SKM-1 (cell line): ENCODE data around the gene ZBED3.

Experiments
- DNase-seq: peaks from one replicate; lab custom pipeline; 2025; ENCODE audit not compliant: unreplicated experiment; lab: John Stamatoyannopoulos, UW

ZBED3 gene

DNA sequence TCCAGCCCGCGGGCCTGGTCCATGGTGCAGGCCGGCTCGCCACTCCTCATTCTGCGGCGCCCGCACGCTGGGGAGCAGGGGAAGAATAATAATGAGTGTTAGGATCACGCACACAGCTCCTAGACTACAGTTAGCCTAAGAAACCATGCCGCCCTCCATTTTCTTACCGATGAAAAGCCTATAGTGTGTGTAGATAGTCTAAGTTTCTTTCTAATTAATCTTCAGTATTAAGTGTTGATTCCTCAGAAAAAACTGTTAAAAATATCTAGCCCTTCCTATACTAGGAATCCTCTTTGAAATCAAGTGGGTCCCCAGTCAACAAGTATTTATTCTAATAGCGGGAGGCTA is 9.3 kb downstream of the ZBED3 start:
- DNase-seq, result no peak

DNA sequence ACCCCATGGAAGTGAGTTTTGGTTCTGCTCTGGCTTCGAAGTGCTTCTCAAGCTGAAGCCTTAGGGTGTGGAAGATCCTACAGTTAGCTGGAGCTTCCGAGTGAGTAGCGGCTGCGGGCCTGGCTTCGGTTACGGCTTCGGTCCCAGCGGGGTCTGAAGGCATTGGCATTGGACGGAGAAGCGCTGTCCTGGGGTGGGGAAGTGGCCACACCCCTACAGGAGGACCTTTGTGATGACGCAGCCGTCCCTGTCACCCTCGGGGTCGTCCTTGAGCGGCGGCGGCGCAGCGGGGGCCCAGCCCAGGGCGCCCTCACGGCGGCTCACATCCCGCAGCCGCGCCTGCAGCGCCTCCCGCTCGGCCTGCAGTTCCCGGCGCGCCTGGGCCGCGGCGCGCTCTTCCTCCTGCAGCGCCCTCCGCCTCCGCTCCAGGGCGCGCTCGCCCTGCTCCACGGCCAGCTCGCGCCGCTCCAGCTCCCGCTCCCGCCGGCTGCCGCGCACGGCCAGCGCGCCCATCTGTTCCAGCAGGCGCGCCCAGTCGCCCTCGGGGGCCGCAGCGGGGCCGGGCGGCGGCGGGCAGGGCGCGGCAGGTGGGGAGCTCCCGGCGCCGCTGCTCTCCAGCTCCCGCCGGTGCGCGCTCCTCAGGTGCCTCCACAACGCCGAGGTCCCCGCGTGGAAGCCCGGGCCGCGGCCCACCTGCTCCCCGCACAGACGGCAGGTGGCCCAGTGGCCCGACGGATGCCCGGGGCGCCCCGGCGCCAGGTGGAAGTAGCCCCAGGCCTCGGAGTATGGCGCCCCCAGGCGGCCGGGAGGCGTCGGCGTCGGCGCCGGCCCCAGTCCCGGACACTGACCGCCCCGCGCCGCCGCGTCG is 9.9 kb downstream of the ZBED3 start:
- DNase-seq, result peak; percentile 47

DNA sequence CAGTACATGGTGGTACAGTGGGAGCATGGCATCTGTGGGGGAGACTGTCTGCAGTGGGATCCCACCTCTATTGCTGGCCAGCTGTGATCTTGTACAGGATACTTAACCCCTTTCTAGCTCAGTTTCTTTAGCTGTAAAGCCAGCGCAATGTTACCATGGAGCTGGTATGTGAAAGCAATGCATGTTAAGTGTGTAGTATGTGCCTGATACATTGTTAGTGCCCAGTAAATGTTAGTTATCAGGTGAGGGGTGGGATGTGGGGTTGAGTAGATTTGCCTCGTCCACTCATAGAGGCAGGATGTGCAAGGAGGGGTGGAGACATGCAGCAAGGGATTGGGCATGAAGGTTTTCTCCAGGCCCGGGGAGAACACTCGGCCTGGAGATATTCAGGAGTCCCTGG is 12.3 kb downstream of the ZBED3 start:
- DNase-seq, result no peak

DNA sequence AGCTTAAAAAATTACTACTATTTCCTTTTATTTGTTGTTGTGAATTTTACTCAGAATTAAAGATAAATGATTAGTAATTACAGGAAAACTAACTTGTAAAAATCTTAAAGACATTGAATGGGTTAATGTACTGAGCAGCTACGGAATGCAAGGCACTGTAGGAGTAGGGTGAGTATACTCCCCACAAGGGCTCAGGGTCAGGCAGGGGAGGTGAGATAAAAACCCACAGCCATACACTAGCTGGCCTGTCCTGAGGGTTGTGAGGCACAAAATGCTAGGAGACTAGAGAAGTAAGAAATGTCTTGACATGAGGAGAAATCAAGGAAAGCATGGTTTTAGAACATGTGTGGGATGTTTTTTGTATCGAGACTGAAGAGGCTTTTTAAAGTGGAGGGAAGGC is 13.4 kb downstream of the ZBED3 start:
- DNase-seq, result no peak

DNA sequence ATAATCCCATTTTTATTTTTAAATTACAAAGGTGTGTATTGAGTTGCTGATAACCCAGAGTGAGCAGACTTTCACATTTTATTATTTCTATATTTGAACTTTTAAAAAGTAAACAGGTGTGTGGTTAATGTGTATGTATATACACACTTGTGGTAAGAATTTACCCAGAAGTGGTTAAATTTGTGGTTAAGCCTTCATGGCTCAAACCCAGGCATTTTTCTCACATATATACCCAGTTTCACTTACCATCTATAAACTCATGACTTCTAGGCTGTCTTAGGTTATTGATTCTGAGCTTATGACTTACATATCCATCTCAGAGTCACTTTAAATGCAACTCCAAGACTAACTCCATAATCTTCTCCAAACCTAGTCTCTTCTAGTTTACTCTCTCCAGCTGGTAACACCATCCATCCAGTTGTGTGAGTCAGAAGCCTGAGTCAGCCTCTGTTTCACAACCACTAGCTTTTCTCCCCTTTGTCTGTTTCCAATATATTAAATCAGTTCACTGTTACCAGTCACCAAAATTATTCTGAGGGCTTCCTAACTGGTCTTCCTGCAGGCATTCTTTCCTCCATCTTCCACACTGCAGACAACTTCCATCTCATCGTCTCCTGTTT is 20.2 kb downstream of the ZBED3 start:
- DNase-seq, result peak; percentile 14

DNA sequence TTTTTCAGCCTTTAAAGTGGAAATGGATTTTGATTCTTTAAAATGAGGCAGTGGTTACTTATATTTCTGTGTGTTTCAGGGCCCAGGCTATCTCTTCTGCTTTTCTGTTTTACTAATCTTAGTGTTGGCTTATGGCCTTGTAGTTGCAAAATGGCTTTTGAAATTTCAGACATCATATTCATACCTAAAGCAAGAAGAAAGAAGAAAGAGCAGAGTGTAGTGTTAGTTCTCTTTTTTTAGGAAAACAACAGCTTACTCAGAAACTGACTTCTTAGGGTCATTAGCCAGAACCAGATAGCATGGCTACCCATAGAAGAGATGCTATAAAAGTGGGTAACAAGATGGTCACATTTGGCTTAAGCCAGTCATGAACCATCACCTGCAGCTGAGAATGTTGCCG is 20.9 kb downstream of the ZBED3 start:
- peak; percentile 64 for DNase-seq

DNA sequence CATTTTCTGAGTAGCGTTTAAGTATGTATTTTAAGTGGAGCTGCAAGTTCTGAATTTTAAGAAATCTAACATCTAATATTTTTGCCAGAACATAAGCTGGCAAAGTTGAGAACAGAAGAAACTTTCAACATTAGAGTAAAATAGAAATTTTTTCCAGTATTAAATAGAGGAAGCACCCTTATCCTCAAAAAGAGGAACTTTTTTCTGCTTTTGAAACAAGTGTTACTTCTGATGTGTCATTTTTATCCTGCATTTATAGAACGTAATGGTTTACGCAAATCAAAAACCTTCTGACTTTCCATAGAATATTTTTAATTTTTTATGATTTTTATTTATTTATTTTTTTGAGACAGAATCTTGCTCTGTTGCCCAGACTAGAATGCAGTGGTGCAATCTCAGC is 21.8 kb downstream of the ZBED3 start:
- peak; percentile 64 for DNase-seq

DNA sequence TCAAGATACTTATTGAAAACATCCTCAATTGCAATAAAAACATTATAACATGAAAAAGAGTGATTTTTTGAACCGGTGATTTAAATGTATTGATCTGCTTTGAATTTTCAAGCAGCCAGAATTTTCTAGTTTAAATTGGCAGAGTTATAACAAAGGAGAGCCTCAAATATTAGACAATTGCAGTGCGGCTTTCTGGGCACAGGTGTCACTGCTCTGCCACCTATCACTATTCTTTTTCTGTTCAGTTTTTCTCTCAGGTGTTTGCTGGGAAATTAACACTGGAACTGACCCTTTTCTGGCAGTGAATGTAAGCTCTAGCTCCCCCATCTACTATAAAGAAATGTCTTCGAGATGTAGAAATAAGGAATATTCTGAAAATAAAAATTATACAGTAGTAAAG is 23.0 kb downstream of the ZBED3 start:
- DNase-seq, result no peak

DNA sequence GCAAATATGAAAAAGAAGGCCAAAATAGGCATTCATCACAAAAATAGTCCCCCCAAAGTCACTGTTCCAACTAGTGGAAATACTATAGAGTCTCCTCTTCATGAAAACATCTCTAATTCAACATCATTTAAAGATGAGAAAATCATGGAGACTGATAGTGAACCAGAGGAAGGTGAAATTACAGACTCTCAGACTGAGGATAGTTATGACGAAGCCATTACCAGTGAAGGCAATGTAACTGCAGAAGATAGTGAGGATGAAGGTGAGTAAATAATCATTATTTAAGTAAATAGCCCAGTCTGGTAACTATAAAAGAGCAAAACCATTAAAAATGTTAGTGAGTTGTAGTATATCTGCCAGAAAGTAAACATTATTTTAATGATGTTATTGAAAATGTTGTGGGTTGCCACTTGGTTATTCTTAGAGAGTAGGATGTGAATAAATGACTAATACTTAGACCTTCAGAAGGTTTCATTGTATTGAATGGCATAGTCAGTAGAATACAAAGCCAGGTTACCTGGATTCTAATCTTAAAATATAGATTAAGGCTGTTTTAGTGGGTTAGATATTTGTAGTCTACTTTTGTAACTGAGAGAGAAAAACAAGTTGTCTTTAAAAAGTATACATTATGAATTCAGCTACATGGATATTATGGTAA is 40.5 kb downstream of the ZBED3 start:
- DNase-seq, result no peak

GRCh38 chr5:77035950-77036349 is 51.1 kb downstream of the ZBED3 start:
- no peak for DNase-seq

GRCh38 chr5:77033338-77033737 is 53.7 kb downstream of the ZBED3 start:
- DNase-seq, result no peak

DNA sequence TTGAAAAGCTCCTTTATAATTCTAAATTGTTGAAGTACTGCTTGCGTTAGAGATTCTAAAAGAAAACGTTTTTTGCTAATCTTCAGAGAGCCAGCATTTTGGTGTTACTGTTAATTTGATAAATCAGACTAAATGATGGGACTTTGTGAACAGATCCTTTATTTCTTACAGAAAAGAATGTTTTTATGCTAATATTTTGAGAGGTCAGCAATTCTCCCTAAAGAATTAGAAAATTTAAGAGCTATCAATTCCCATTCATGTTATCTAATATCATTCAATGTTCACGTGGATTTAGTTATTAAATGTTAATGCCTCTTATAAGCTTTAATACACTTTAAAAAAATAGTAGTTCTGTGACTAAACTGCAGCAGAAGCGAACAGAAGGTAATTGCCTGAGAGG is 54.5 kb downstream of the ZBED3 start:
- DNase-seq, result no peak

DNA sequence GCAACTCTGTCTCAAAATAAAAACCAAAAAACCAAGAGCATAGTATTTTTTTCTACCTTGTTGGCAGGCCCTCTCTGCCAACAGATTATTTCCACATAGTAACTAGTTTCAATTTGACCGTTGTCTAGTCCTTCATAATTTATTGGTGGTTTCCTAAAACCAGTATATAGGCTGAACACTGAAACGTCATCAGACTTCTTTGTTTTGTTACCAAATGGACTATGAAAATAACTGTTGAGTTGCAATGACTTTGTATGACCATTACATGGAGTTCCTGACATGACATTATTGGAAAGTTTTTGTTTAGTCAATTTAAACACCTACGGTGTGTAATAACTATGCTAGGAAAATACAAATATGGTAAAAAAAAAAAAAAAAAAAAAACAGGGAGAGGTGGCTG is 55.2 kb downstream of the ZBED3 start:
- no peak for DNase-seq

DNA sequence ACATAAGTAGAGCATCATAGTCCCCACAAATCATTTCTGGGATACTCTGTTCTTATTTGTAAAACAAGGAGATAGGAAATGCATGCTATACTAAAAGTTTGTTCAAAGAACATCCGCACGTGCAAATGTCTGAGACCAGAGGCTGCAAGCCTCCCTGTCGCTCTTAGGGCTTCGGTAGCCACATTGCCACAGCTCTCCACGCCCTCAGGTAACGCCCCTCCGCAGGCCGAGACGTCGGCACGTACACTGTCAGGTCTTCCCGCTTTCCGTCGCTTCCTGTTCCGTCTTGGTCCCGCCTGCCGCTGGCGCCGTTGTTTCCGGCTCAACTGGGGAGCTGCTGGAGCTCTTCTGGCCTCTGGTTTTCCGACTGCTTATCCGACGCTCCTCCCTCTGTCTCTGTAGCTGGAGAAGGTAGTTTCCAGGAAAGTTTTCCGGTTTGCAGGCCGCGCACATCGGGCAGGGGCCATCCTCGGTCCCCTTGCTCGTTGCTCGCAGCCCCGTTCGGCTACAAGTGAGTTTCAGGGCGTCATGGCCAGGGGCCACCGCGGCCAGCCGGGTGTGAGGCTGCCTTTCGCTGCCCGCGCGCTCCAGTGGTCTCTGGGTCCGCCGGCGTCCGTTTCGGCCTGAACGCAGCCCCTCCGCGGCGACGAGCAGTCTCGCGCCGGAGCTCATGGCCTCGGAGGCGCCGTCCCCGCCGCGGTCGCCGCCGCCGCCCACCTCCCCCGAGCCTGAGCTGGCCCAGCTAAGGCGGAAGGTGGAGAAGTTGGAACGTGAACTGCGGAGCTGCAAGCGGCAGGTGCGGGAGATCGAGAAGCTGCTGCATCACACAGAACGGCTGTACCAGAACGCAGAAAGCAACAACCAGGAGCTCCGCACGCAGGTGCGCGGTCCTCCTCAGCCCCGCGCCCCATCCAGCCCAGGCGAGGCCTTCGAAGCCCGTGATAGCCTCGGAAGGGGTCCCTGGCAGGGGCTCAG is 56.7 kb downstream of the ZBED3 start, which contains the start of gene AGGF1:
Gene AGGF1 (plus strand): TSS at position 308 of the 975 bp plus-strand sequence. CDS start 363 bp downstream, at position 671.
- DNase-seq, result peak; percentile 93

- DNase-seq, result no peak
Measured at GRCh38 chr5:77029376-77029885, 57.7 kb downstream of the ZBED3 start.

DNA sequence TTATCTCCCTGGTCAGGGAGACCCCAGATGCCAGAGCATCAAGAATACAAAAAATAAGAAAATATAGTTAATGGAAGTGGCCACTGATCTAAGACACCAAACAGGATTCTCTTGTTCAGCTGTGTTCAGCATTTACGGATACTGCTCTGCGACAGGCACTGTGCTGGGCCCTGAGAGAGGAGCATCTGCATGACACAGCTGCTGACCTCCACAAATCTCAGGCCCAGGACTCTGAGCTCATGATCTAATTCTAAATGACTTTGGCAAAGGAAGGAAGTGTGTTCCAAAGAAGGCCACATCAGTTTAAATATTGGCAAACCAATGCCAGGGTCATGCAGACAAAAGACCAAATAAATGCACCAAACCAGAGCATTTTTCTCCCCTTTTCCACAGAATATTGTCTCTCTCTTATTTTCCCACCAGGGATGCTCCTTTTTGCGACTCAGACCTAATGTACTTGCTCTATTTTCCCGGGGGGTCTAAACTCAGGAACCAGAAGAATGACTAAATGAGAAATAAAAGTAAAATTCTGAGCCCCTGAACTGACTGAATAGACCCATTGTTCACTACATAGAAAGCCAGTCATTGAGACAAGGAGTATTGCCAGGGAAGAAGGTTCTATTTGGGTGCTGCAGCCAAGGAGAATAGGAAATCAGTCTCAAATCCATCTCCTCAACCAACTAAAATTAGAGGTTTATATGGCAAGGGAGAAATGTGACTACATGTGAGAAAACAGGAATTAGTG is 58.3 kb downstream of the ZBED3 start:
- no peak for DNase-seq

GRCh38 chr5:77024490-77024889 is 62.6 kb downstream of the ZBED3 start:
- no peak for DNase-seq

- no peak for DNase-seq
Measured at GRCh38 chr5:77022511-77023417, 64.3 kb downstream of the ZBED3 start.
